Calu3 (cell line): ENCODE results near the gene PIK3AP1. TPM values are rescaled to one million over a fixed set of nuclear protein-coding genes. Genes with fewer than 3 reads are reported as not detected.

Experiments
- BruUV-seq: library from RNA; stranded (reverse); fragments of 400-500 nt; replicated peaks from 2 replicates; lab custom pipeline; 2021; lab: Mats Ljungman, UMichigan
- CTCF ChIA-PET: fragments of 300-600 bp; sonication (Branson Sonifier 250); formaldehyde crosslinking; loops from one replicate; lab custom pipeline; 2022; ENCODE audit warnings: antibody characterized with exemption; lab: Charles Lee
- DNase-seq: peaks from one replicate; pipeline ENCODE4 v3.0.0; 2022
- H3K27ac Mint-ChIP-seq: one replicate; pipeline ENCODE4 v1.8.0; 2022; ENCODE audit warnings: mixed read lengths; ENCODE audit not compliant: unreplicated experiment
- H3K27me3 Mint-ChIP-seq: one replicate; pipeline ENCODE4 v1.8.0; 2022; ENCODE audit warnings: mixed read lengths; ENCODE audit not compliant: unreplicated experiment
- H3K36me3 Mint-ChIP-seq: one replicate; pipeline ENCODE4 v1.8.0; 2022; ENCODE audit warnings: mild to moderate bottlenecking, moderate library complexity, mixed read lengths; ENCODE audit not compliant: insufficient read depth, unreplicated experiment
- H3K4me1 Mint-ChIP-seq: one replicate; pipeline ENCODE4 v1.8.0; 2022; ENCODE audit warnings: mild to moderate bottlenecking, low read depth, mixed read lengths; ENCODE audit not compliant: unreplicated experiment
- H3K4me3 Mint-ChIP-seq: one replicate; pipeline ENCODE4 v1.8.0; 2022; ENCODE audit warnings: mild to moderate bottlenecking, low read depth, moderate library complexity, mixed read lengths; ENCODE audit not compliant: unreplicated experiment
- H3K9me3 Mint-ChIP-seq: one replicate; pipeline ENCODE4 v1.8.0; 2022; ENCODE audit warnings: low read depth, mixed read lengths; ENCODE audit not compliant: unreplicated experiment
- CTCF ChIP-seq: fragments of 200-600 bp; IDR thresholded peaks from one replicate; pipeline ENCODE4 v1.8.0; 2022; ENCODE audit warnings: antibody characterized with exemption; ENCODE audit not compliant: unreplicated experiment
- intact Hi-C: fragments of 100-400 bp; cut with micrococcal nuclease; formaldehyde crosslinking; loops from one replicate; pipeline ENCODE4 v1.10.0; 2022; ENCODE audit not compliant: unreplicated experiment
- total RNA-seq: library from RNA; stranded (reverse); gene quantifications from 2 replicates; pipeline ENCODE4 v1.2.3, GENCODE V29; 2022

Gene PIK3AP1
- total RNA-seq, 1 experiment from 2014 or later, result 117 TPM

- CTCF ChIA-PET, result interaction anchor here (0.5 kb wide), 1 partner anchor 95 kb away, joined by 8 read pairs; no protein-coding TSS in a partner anchor
- no peak for TF ChIP-seq CTCF
- Mint-ChIP-seq H3K4me3 (no peak overlapping the region), H3K27ac (no peak overlapping the region), H3K36me3 (peaks cover 16% of the 10 kb centered on the region), H3K4me1 (peaks cover 15% of the 10 kb centered on the region), H3K27me3 (no peaks in the 10 kb centered on the region), H3K9me3 (no peaks in the 10 kb centered on the region)
- DNase-seq, result no peak
- no TSS peak for BruUV-seq
- intact Hi-C loops, result no loop called here
Measured at GRCh38 chr10:96712662-96713271, 7.5 kb downstream of the PIK3AP1 start.

- Mint-ChIP-seq H3K27ac (no peak overlapping the region), H3K9me3 (no peaks in the 10 kb centered on the region), H3K4me1 (no peaks in the 10 kb centered on the region), H3K36me3 (peaks cover 16% of the 10 kb centered on the region), H3K27me3 (no peaks in the 10 kb centered on the region), H3K4me3 (no peak overlapping the region)
- TF ChIP-seq CTCF, result no peak
- CTCF ChIA-PET, result no interaction called here
- BruUV-seq, result no TSS peak
- intact Hi-C loops, result no loop called here
- no peak for DNase-seq
Measured at GRCh38 chr10:96711048-96711728, 9.1 kb downstream of the PIK3AP1 start.

- no peaks in the 10 kb centered on the region for H3K27me3 Mint-ChIP-seq
- no peak for DNase-seq
- H3K4me3 Mint-ChIP-seq, result no peak overlapping the region
- no TSS peak for BruUV-seq
- H3K4me1 Mint-ChIP-seq, result no peaks in the 10 kb centered on the region
- TF ChIP-seq CTCF, result no peak
- intact Hi-C loops, result no loop called here
- H3K9me3 Mint-ChIP-seq, result no peaks in the 10 kb centered on the region
- H3K27ac Mint-ChIP-seq, result no peak overlapping the region
- CTCF ChIA-PET, result interaction anchor here (0.6 kb wide), 1 partner anchor 133 kb away, joined by 4 read pairs; no protein-coding TSS in a partner anchor
- H3K36me3 Mint-ChIP-seq, result peaks cover 16% of the 10 kb centered on the region
Measured at GRCh38 chr10:96709525-96709924, 10.8 kb downstream of the PIK3AP1 start.

GRCh38 chr10:96708996-96709395, 11.3 kb downstream of the PIK3AP1 start:
- Mint-ChIP-seq H3K4me3 (no peak overlapping the region), H3K36me3 (peaks cover 16% of the 10 kb centered on the region), H3K27me3 (no peaks in the 10 kb centered on the region), H3K27ac (no peak overlapping the region), H3K9me3 (no peaks in the 10 kb centered on the region), H3K4me1 (no peaks in the 10 kb centered on the region)
- CTCF ChIA-PET, result interaction anchor here (0.6 kb wide), 1 partner anchor 10 kb away, joined by 3 read pairs; no protein-coding TSS in a partner anchor
- no peak for TF ChIP-seq CTCF
- intact Hi-C loops, result no loop called here
- BruUV-seq, result no TSS peak
- no peak for DNase-seq
